Measurements from ENCODE around the gene ZFHX3.
A peak's percentile ranks its signal among the peaks of the same experiment; 100 is the strongest.

ZFHX3 gene

DNA sequence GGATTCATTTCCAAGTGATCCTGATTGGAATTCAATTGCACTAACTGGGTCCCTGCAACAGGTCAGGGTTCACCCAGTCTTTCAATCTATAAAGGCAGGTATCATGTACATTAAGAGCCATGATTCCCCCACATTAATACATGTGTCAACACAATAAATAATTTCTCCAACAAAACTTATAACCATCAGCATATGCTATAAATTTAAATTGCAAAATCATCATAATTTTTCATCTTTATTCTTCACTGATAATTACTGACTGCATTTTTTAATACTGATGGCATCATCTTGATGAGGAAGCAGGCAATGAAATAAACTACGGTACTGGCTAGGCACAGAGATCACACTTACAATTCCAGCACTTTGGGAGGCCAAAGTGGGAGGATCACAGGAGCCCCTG, 59.4 kb downstream of the ZFHX3 start:
- no peaks in the 10 kb centered on the region for H3K9me3 Mint-ChIP-seq
- no peak for ATAC-seq (replicated peaks)

GRCh38 chr16:72987480-72987901, 60.4 kb downstream of the ZFHX3 start:
- Mint-ChIP-seq H3K27ac (no peak overlapping the region), H3K4me1 (peaks cover 6 to 13% of the 10 kb centered on the region in 2 donors), H3K4me3 (no peak overlapping the region), H3K36me3 (no peaks in the 10 kb centered on the region), H3K27me3 (no peaks in the 10 kb centered on the region), H3K9me3 (no peaks in the 10 kb centered on the region)
- DNase-seq = no peak
- no peak for ATAC-seq (replicated peaks)

More for the DNA sequence above, 59.4 kb downstream of the ZFHX3 start:
- Mint-ChIP-seq H3K36me3 (no peaks in the 10 kb centered on the region), H3K27me3 (no peaks in the 10 kb centered on the region), H3K27ac (no peak overlapping the region), H3K4me1 (peaks cover 6 to 13% of the 10 kb centered on the region in 2 donors), H3K4me3 (no peak overlapping the region)
- DNase-seq = no peak

DNA sequence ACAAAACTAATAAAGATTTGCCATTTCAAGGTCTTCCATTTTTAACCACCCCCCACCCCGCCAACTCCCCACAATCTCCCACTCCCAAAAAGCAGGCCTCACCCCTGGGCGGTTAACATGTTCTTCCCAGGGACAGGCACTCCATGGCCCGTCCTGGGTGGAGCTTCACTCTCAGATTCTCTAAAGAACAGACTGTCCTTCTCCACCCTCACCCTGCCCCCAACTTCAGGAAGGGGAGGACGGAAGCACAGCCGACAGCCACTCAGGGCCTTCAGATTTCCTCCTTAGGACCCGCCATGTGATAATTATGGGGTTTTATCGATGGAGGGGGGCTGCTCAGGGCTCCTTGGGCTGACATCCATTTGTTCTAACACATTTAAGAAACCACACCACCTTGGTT, 61.9 kb downstream of the ZFHX3 start:
- Mint-ChIP-seq H3K27ac (no peak overlapping the region), H3K4me3 (no peak overlapping the region), H3K4me1 (peaks cover 6 to 13% of the 10 kb centered on the region in 2 donors), H3K27me3 (no peaks in the 10 kb centered on the region), H3K36me3 (no peaks in the 10 kb centered on the region), H3K9me3 (no peaks in the 10 kb centered on the region)
- DNase-seq (no peak), ATAC-seq (replicated peaks) (no peak)

GRCh38 chr16:72985148-72985941, 62.6 kb downstream of the ZFHX3 start:
- ATAC-seq (replicated peaks) = no peak
- no peak overlapping the region for H3K27ac Mint-ChIP-seq
- no peak for DNase-seq
- H3K27me3 Mint-ChIP-seq = no peaks in the 10 kb centered on the region
- H3K9me3 Mint-ChIP-seq = no peaks in the 10 kb centered on the region
- no peaks in the 10 kb centered on the region for H3K36me3 Mint-ChIP-seq
- H3K4me1 Mint-ChIP-seq = peaks cover 5 to 11% of the 10 kb centered on the region in 2 donors
- H3K4me3 Mint-ChIP-seq = no peak overlapping the region

- H3K27ac Mint-ChIP-seq = no peak overlapping the region
- no peaks in the 10 kb centered on the region for H3K9me3 Mint-ChIP-seq
- H3K36me3 Mint-ChIP-seq = no peaks in the 10 kb centered on the region
- H3K27me3 Mint-ChIP-seq = no peaks in the 10 kb centered on the region
- no peak for ATAC-seq (replicated peaks)
- peaks cover 1 to 3% of the 10 kb centered on the region in 2 donors for H3K4me1 Mint-ChIP-seq
- DNase-seq = no peak
- H3K4me3 Mint-ChIP-seq = no peak overlapping the region
Measured at GRCh38 chr16:72983728-72984350, 64.1 kb downstream of the ZFHX3 start.

- peaks cover 4 to 9% of the 10 kb centered on the region in 2 donors for H3K4me1 Mint-ChIP-seq
Measured at GRCh38 chr16:72983241-72983640, 64.7 kb downstream of the ZFHX3 start.

DNA sequence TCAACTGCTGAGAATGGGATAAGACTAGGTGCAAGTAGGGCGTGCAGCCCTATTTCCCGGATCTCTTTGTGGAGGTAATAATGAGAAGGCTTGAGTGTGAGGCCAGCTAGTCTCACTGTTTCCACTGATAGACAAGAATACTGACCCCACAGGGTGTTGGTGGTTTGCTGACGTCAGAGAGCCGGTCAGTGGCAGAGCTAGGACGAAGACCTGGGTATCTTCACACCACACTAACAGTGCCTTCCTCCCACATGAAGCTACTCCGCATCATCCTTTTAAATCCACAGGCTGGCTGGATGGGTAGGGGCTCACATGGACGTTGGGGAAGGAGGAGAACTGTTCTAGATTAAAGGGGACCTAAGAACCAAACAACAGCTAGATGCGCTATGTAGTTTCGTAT, 68.0 kb downstream of the ZFHX3 start:
- no peaks in the 10 kb centered on the region for H3K9me3 Mint-ChIP-seq
- no peak for DNase-seq
- peaks cover 14 to 23% of the 10 kb centered on the region in 2 donors for H3K4me1 Mint-ChIP-seq
- no peak for ATAC-seq (replicated peaks)
- H3K36me3 Mint-ChIP-seq = no peaks in the 10 kb centered on the region
- no peak overlapping the region for H3K27ac Mint-ChIP-seq
- H3K27me3 Mint-ChIP-seq = no peaks in the 10 kb centered on the region
- H3K4me3 Mint-ChIP-seq = no peak overlapping the region

More at GRCh38 chr16:72983241-72983640, 64.7 kb downstream of the ZFHX3 start:
- Mint-ChIP-seq H3K36me3 (no peaks in the 10 kb centered on the region), H3K27ac (no peak overlapping the region), H3K9me3 (no peaks in the 10 kb centered on the region), H3K27me3 (no peaks in the 10 kb centered on the region), H3K4me3 (no peak overlapping the region)
- no peak for DNase-seq
- ATAC-seq (replicated peaks) = no peak

GRCh38 chr16:72978212-72978611, 69.7 kb downstream of the ZFHX3 start:
- H3K27me3 Mint-ChIP-seq = no peaks in the 10 kb centered on the region
- H3K4me3 Mint-ChIP-seq = no peak overlapping the region
- peaks cover 14 to 23% of the 10 kb centered on the region in 2 donors for H3K4me1 Mint-ChIP-seq
- no peaks in the 10 kb centered on the region for H3K9me3 Mint-ChIP-seq
- no peak overlapping the region for H3K27ac Mint-ChIP-seq
- no peaks in the 10 kb centered on the region for H3K36me3 Mint-ChIP-seq
- peak; percentile 19 to 66 for ATAC-seq (replicated peaks)
- no peak for DNase-seq

- no peaks in the 10 kb centered on the region for H3K27me3 Mint-ChIP-seq
Measured at GRCh38 chr16:72977127-72977526, 70.8 kb downstream of the ZFHX3 start.

GRCh38 chr16:72976438-72977064, 71.4 kb downstream of the ZFHX3 start:
- Mint-ChIP-seq H3K9me3 (no peaks in the 10 kb centered on the region), H3K4me3 (no peak overlapping the region), H3K27me3 (no peaks in the 10 kb centered on the region), H3K4me1 (peaks cover 14 to 23% of the 10 kb centered on the region in 2 donors), H3K36me3 (no peaks in the 10 kb centered on the region), H3K27ac (no peak overlapping the region)
- ATAC-seq (replicated peaks) (no peak), DNase-seq (no peak)

More at GRCh38 chr16:72977127-72977526, 70.8 kb downstream of the ZFHX3 start:
- Mint-ChIP-seq H3K4me3 (no peak overlapping the region), H3K36me3 (no peaks in the 10 kb centered on the region), H3K4me1 (peaks cover 14 to 23% of the 10 kb centered on the region in 2 donors), H3K9me3 (no peaks in the 10 kb centered on the region), H3K27ac (peak overlapping the region; percentile 10)
- ATAC-seq (replicated peaks) = peak; percentile 19 to 45
- no peak for DNase-seq

- DNase-seq = no peak
- Mint-ChIP-seq H3K4me3 (no peak overlapping the region), H3K27me3 (no peaks in the 10 kb centered on the region), H3K4me1 (peaks cover 14 to 23% of the 10 kb centered on the region in 2 donors), H3K9me3 (no peaks in the 10 kb centered on the region), H3K36me3 (no peaks in the 10 kb centered on the region), H3K27ac (no peak overlapping the region)
- no peak for ATAC-seq (replicated peaks)
Measured at GRCh38 chr16:72975809-72976437, 72.0 kb downstream of the ZFHX3 start.

DNA sequence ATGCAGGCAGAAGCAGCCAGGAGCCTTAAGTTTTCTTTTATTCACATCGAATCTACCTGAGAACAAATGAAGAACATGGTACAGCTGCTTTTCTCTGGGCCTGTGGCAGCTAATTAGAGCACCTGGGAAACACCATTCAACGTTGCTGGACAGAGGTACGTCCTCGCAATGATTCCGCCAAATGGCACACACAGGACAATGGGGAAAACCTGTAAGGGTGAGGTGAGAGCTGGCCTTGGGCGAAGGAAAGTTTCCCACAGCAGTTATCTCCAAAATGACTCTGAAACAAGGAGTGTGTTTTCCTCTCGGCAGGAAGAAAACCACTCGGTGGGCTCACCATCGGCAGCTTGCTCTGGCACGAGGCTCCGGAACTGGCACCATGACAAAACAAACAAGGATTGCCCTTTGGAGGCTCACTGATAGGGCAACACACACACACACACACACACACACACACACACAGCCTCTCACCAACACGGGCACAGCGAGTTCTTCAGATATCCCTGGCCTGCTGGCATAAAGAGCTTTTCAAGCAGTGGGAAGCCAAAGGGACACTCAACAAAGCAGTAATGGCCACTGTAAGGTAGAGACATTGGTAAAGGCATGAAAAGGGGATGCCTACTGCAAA, 73.7 kb downstream of the ZFHX3 start:
- Mint-ChIP-seq H3K27ac (no peak overlapping the region), H3K4me1 (peaks cover 14 to 23% of the 10 kb centered on the region in 2 donors), H3K4me3 (no peak overlapping the region), H3K9me3 (no peaks in the 10 kb centered on the region), H3K27me3 (no peaks in the 10 kb centered on the region), H3K36me3 (no peaks in the 10 kb centered on the region)
- DNase-seq (no peak), ATAC-seq (replicated peaks) (no peak)

DNA sequence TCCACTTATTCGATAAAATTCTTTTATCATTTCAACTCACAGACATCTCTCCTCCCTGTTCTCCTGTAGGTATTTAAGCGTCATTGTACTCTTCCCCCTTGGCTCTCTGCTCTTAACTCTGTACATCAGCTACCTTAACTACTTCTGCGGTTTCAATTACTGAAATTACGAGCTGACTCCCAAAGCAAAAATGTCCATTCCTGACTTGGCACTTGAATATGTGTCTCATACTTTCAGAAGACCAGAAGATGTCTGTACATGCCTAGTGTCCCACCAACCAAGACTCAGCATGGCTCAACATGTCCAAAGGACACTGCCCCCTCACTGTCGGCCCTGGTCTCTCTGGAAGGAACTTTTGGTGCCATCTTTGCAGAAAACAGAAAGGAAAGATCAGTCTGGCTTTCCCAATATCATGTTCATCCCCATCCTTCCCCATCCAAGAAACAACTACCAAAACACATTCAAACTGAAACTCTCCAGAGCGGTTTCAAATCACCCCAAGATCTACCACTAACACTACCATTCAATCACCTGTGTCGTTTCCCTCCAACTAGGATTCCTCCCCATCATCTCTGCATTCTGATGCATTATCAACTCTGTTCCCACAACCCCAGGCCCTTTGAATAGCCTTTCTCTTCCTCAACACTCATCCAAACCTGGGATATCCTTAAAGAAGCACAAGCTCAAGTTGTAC, 74.9 kb downstream of the ZFHX3 start:
- H3K36me3 Mint-ChIP-seq = no peaks in the 10 kb centered on the region
- H3K27me3 Mint-ChIP-seq = no peaks in the 10 kb centered on the region
- no peaks in the 10 kb centered on the region for H3K9me3 Mint-ChIP-seq
- DNase-seq (no peak), ATAC-seq (replicated peaks) (no peak)
- H3K4me1 Mint-ChIP-seq = peaks cover 7 to 12% of the 10 kb centered on the region in 2 donors
- H3K4me3 Mint-ChIP-seq = no peak overlapping the region
- no peak overlapping the region for H3K27ac Mint-ChIP-seq
